ENCODE data around the gene BRIP1. TPM values are rescaled to one million over a fixed set of nuclear protein-coding genes. Genes with fewer than 3 reads are reported as not detected.

Gene BRIP1
- total RNA-seq, 1 experiment from 2014 or later: 20.2 TPM

DNA sequence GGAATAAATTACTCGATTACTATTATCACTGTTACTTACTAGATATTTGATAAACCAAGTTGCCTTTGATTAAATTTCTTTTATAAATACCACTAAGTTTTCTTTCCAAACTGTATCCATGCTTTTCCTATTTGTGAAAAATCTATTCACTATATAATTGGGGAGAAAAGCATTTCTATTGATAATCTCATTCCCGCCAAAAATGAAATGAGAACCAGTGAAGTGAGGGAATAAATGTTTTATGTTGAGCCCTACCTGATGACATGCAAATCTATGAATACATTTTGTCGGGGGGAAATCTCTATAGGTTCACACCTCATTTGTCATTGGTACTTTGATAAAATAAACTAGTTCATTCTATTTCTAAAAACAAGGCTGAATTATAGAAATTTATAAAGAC is 15.7 kb downstream of the BRIP1 start:
- no peak for DNase-seq
- Mint-ChIP-seq H3K27ac (no peak overlapping the region), H3K36me3 (ENCODE audit: insufficient read depth in 1 of 3, low read depth in 3 of 3) (peaks cover 28 to 60% (median 56%) of the 10 kb centered on the region in 3 experiments), H3K4me1 (no peaks in the 10 kb centered on the region), H3K27me3 (ENCODE audit: low read depth) (no peaks in the 10 kb centered on the region), H3K4me3 (no peak overlapping the region), H3K9me3 (no peaks in the 10 kb centered on the region)
- H3K4me2 ChIP-seq (ENCODE audit: insufficient read depth, insufficient read length, low read length): no peak overlapping the region
- no peaks in the 10 kb centered on the region for H3K79me2 ChIP-seq (ENCODE audit: insufficient read depth, low read length)
- no peak overlapping the region for H2BK20ac ChIP-seq (ENCODE audit: low read depth, low read length, poor library complexity, severe bottlenecking)
- no peak overlapping the region for H3K18ac ChIP-seq (ENCODE audit: insufficient read length, low read depth, low read length)
- no peak overlapping the region for H3K14ac ChIP-seq (ENCODE audit: insufficient read depth, low read length)
- H2BK120ac ChIP-seq (ENCODE audit: low read depth, low read length, poor library complexity, severe bottlenecking): no peak overlapping the region
- H3K27ac ChIP-seq (ENCODE audit: insufficient read length, low read depth, low read length): no peak overlapping the region
- no peak overlapping the region for H4K8ac ChIP-seq (replicated peaks; ENCODE audit: insufficient read length, low read depth, low read length)
- no peak overlapping the region for H2AFZ ChIP-seq (ENCODE audit: low read length)
- H2BK12ac ChIP-seq (ENCODE audit: insufficient read length, low read depth, low read length): no peak overlapping the region
- no peaks in the 10 kb centered on the region for H3K27me3 ChIP-seq (ENCODE audit: insufficient read depth, low read length)
- H3K23ac ChIP-seq (ENCODE audit: insufficient read length, low read depth, low read length): no peak overlapping the region
- no peaks in the 10 kb centered on the region for H3K4me1 ChIP-seq (ENCODE audit: insufficient read depth, low read length)
- no peak overlapping the region for H3K9ac ChIP-seq (ENCODE audit: extremely low read depth, insufficient read length, low read length)
- H2BK15ac ChIP-seq (ENCODE audit: low read depth, low read length): no peak overlapping the region
- no peak overlapping the region for H3T11ph ChIP-seq (ENCODE audit: low read length)
- no CpG with 5 or more reads among the region's 3 CpGs for WGBS (ENCODE audit: extremely low coverage, insufficient read length, low lambda C conversion rate)
- no peak overlapping the region for H4K91ac ChIP-seq (ENCODE audit: insufficient read length, low read depth, low read length)
- no peaks in the 10 kb centered on the region for H3K9me3 ChIP-seq (ENCODE audit: control insufficient read depth, low read depth, low read length)
- H2AK5ac ChIP-seq (ENCODE audit: insufficient read length, low read length): no peak overlapping the region
- TF ChIP-seq, protein P1, sequence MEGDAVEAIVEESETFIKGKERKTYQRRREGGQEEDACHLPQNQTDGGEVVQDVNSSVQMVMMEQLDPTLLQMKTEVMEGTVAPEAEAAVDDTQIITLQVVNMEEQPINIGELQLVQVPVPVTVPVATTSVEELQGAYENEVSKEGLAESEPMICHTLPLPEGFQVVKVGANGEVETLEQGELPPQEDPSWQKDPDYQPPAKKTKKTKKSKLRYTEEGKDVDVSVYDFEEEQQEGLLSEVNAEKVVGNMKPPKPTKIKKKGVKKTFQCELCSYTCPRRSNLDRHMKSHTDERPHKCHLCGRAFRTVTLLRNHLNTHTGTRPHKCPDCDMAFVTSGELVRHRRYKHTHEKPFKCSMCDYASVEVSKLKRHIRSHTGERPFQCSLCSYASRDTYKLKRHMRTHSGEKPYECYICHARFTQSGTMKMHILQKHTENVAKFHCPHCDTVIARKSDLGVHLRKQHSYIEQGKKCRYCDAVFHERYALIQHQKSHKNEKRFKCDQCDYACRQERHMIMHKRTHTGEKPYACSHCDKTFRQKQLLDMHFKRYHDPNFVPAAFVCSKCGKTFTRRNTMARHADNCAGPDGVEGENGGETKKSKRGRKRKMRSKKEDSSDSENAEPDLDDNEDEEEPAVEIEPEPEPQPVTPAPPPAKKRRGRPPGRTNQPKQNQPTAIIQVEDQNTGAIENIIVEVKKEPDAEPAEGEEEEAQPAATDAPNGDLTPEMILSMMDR (conservative IDR thresholded peaks at IDR 0.05): no peak
- H3K56ac ChIP-seq (ENCODE audit: insufficient read length, low read depth, low read length): no peak overlapping the region
- no peaks in the 10 kb centered on the region for H3K23me2 ChIP-seq (ENCODE audit: insufficient read length, low read depth, low read length, poor library complexity, severe bottlenecking)
- H3K79me1 ChIP-seq (ENCODE audit: insufficient read depth, low read depth, low read length, poor library complexity, severe bottlenecking): no peaks in the 10 kb centered on the region
- no peak overlapping the region for H4K5ac ChIP-seq (ENCODE audit: insufficient read length, low read depth, low read length)
- H2BK5ac ChIP-seq (ENCODE audit: insufficient read length, low read length): no peak overlapping the region
- no peaks in the 10 kb centered on the region for H4K20me1 ChIP-seq (ENCODE audit: control insufficient read depth, insufficient read depth, insufficient read length)
- H3K4ac ChIP-seq (ENCODE audit: low read depth, low read length): no peak overlapping the region
